ENCODE measurements around the gene ERC2.

The ERC2 gene

GRCh38 chr3:55755516-55756205 lies 712.6 kb downstream of the ERC2 start:
- Histone ChIP-seq H3K4me3 (ENCODE audit: low read depth, low read length) (no peak overlapping the region), H3K36me3 (no peaks in the 10 kb centered on the region), H3K27me3 (ENCODE audit: insufficient read depth, low read depth, severe bottlenecking) (no peaks in the 10 kb centered on the region), H3K27ac (no peak overlapping the region), H3K9me3 (ENCODE audit: severe bottlenecking) (no peaks in the 10 kb centered on the region)
- TF ChIP-seq, protein P1, sequence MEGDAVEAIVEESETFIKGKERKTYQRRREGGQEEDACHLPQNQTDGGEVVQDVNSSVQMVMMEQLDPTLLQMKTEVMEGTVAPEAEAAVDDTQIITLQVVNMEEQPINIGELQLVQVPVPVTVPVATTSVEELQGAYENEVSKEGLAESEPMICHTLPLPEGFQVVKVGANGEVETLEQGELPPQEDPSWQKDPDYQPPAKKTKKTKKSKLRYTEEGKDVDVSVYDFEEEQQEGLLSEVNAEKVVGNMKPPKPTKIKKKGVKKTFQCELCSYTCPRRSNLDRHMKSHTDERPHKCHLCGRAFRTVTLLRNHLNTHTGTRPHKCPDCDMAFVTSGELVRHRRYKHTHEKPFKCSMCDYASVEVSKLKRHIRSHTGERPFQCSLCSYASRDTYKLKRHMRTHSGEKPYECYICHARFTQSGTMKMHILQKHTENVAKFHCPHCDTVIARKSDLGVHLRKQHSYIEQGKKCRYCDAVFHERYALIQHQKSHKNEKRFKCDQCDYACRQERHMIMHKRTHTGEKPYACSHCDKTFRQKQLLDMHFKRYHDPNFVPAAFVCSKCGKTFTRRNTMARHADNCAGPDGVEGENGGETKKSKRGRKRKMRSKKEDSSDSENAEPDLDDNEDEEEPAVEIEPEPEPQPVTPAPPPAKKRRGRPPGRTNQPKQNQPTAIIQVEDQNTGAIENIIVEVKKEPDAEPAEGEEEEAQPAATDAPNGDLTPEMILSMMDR (IDR thresholded peaks at IDR 0.05; ENCODE audit: low read depth, low read length), result no peak
- DNase-seq, result no peak

- H3K27me3 ChIP-seq (ENCODE audit: insufficient read depth, low read depth, severe bottlenecking), result no peaks in the 10 kb centered on the region
- DNase-seq, result no peak
- TF ChIP-seq, protein P1 (IDR thresholded peaks at IDR 0.05; ENCODE audit: low read depth, low read length), result no peak
- H3K36me3 ChIP-seq, result no peaks in the 10 kb centered on the region
- no peaks in the 10 kb centered on the region for H3K9me3 ChIP-seq (ENCODE audit: severe bottlenecking)
- no peak overlapping the region for H3K27ac ChIP-seq
- no peak overlapping the region for H3K4me3 ChIP-seq (ENCODE audit: low read depth, low read length)
Measured at GRCh38 chr3:55752911-55753310, 715.4 kb downstream of the ERC2 start.

- no peak for DNase-seq
- Histone ChIP-seq H3K9me3 (ENCODE audit: severe bottlenecking) (no peaks in the 10 kb centered on the region), H3K27ac (no peak overlapping the region), H3K4me3 (ENCODE audit: low read depth, low read length) (no peak overlapping the region), H3K36me3 (no peaks in the 10 kb centered on the region), H3K27me3 (ENCODE audit: insufficient read depth, low read depth, severe bottlenecking) (no peaks in the 10 kb centered on the region)
- TF ChIP-seq, protein P1 (IDR thresholded peaks at IDR 0.05; ENCODE audit: low read depth, low read length), result no peak
Measured at GRCh38 chr3:55751730-55752129, 716.5 kb downstream of the ERC2 start.

DNA sequence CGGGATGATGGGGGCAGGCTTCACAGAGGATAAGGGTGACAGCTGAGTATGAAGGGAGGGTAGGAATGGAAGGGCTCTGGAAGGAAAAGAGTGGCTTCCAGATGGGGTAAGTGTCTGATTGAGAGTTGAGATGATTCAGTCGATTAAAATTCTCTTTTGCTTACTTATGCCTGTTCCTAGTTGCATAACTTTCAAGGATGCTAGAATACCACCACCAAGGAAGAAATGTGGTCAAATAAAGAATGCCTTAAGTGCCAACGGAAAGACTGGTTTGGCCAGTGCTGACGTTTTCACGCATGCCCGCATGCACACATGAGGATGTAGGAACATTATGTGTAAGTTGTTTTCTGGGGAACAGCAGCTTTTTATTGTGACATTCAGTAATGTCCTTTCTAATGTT lies 717.7 kb downstream of the ERC2 start:
- Histone ChIP-seq H3K9me3 (ENCODE audit: severe bottlenecking) (no peaks in the 10 kb centered on the region), H3K27me3 (ENCODE audit: insufficient read depth, low read depth, severe bottlenecking) (no peaks in the 10 kb centered on the region), H3K4me3 (ENCODE audit: low read depth, low read length) (no peak overlapping the region), H3K36me3 (no peaks in the 10 kb centered on the region), H3K27ac (no peak overlapping the region)
- TF ChIP-seq, protein P1 (IDR thresholded peaks at IDR 0.05; ENCODE audit: low read depth, low read length), result no peak
- DNase-seq, result no peak

DNA sequence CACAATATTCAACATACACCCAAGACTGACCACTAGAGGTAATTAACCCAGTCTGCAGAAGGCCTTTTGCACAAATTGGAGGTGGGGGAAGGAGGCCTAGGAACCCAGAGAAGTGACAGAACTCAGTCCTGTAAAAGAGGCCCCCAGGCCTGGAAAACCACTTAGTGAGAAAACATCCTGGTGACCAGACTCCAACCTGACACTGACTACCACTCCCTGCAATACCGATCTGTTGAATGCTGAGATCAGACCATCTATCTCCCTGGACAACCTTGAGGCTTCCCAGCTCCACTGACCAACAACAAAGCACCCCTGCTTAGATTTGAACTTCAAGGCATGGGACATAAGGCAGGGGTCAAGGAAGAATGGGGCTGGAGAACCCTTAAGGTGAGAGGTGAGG lies 719.2 kb downstream of the ERC2 start:
- H3K27me3 ChIP-seq (ENCODE audit: insufficient read depth, low read depth, severe bottlenecking), result no peaks in the 10 kb centered on the region
- TF ChIP-seq, protein P1 (IDR thresholded peaks at IDR 0.05; ENCODE audit: low read depth, low read length), result no peak
- no peak overlapping the region for H3K4me3 ChIP-seq (ENCODE audit: low read depth, low read length)
- no peak overlapping the region for H3K27ac ChIP-seq
- no peak for DNase-seq
- H3K9me3 ChIP-seq (ENCODE audit: severe bottlenecking), result no peaks in the 10 kb centered on the region
- no peaks in the 10 kb centered on the region for H3K36me3 ChIP-seq

All from WERI-Rb-1 (cell line).